HG02759 (cell line): ENCODE measurements around the gene NOTCH2NLA.
"Not testable (repeated sequence)": the region's sequence is repeated elsewhere in the genome, so short reads cannot be mapped to it uniquely, and the experiment has no call there.

Experiments
- ATAC-seq: cut with Tn5 transposase; IDR thresholded peaks from one replicate; pipeline ENCODE4 v1.9.1; 2021; ENCODE audit warnings: mild to moderate bottlenecking, moderate library complexity; ENCODE audit not compliant: unreplicated experiment

The NOTCH2NLA gene

GRCh38 chr1:146167740-146168139 is 61.1 kb downstream of the NOTCH2NLA start:
- ATAC-seq: not testable (repeated sequence)

- ATAC-seq: not testable (repeated sequence)
Measured at GRCh38 chr1:146167273-146167672, 61.5 kb downstream of the NOTCH2NLA start.

- ATAC-seq: not testable (repeated sequence)
Measured at GRCh38 chr1:146144465-146144864, 84.4 kb downstream of the NOTCH2NLA start, which contains the start of gene NBPF10. NBPF10 (minus strand) TSS chr1:146144804; CDS start chr1:146144769, 35 bp downstream.
